GM12892 (cell line): ENCODE measurements around the gene TPRKB.
"Not testable (repeated sequence)": the region's sequence is repeated elsewhere in the genome, so short reads cannot be mapped to it uniquely, and the experiment has no call there.

ENCODE experiments used
- POLR2A ChIP-seq: IDR thresholded peaks from 2 replicates; pipeline ENCODE4 v1.6.1; 2011; ENCODE audit warnings: low read depth, low read length, control low read depth
- TAF1 ChIP-seq: IDR thresholded peaks from 2 replicates; pipeline ENCODE4 v1.6.1; 2011; ENCODE audit warnings: low read depth, mild to moderate bottlenecking, control low read depth, low read length, borderline replicate concordance

- not testable (repeated sequence) for TF ChIP-seq POLR2A, TAF1
Observed at GRCh38 chr2:73690372-73691088, 46.6 kb downstream of the TPRKB start.
